Ovary (tissue), 9 donors: ENCODE data around the gene ADAM12. TPM values are rescaled to one million over a fixed set of nuclear protein-coding genes. Genes with fewer than 3 reads are reported as not detected.

Experiments used
- DNase-seq, 5 donors: peaks; one replicate each; pipeline ENCODE4 v3.0.0-alpha.2; 2019 to 2020
- H3K27ac ChIP-seq, 2 donors: fragments of 200-600 bp; one replicate each; pipeline versions ENCODE4 v1.5.1 to v1.8.0; 2019 to 2022
- H3K27me3 ChIP-seq: fragments of 200-600 bp; one replicate; pipeline ENCODE4 v1.8.0; 2022
- H3K36me3 ChIP-seq: fragments of 200-600 bp; sonication (generic); one replicate; pipeline ENCODE4 v1.5.1; 2019
- H3K4me1 ChIP-seq: one replicate; pipeline ENCODE4 v1.8.1; 2013; ENCODE audit warnings: mild to moderate bottlenecking, moderate library complexity; ENCODE audit not compliant: insufficient read depth
- H3K4me3 ChIP-seq: fragments of 200-600 bp; sonication (generic); one replicate; pipeline ENCODE4 v1.5.1; 2017
- H3K9me3 ChIP-seq, 2 donors: fragments of 200-600 bp in 1 of 2; sonication (generic) in 1 of 2; one replicate each; pipeline versions ENCODE4 v1.5.1 to v1.8.1; 2013 to 2019; ENCODE audit warnings: mild to moderate bottlenecking in 1 of 2, moderate library complexity in 1 of 2
- CTCF ChIP-seq, 3 donors: fragments of 450-650 bp in 2 of 3; fragments of 200-600 bp in 1 of 3; IDR thresholded peaks; one replicate each; pipeline versions ENCODE4 v1.5.1 to v1.8.0; 2016 to 2022; ENCODE audit warnings: antibody characterized with exemption in 3 of 3, mild to moderate bottlenecking in 1 of 3
- EP300 ChIP-seq: sonication (generic); formaldehyde crosslinking; IDR thresholded peaks from one replicate; pipeline ENCODE4 v1.6.1; 2017; ENCODE audit warnings: antibody characterized with exemption
- POLR2A ChIP-seq: fragments of 450-650 bp; IDR thresholded peaks from one replicate; pipeline ENCODE4 v1.6.1; 2017; ENCODE audit warnings: antibody characterized with exemption, mild to moderate bottlenecking, moderate library complexity
- WGBS, 3 donors: extraction: QIAGEN DNeasy Blood & Tissue Kit in 1 of 3; methylation state at CpG; one replicate each; pipeline versions ENCODE4 v1.1.5 to v1.1.7; 2013 to 2017; 5-methylcytosine and 5-hydroxymethylcytosine counted together
- intact Hi-C, 4 donors: fragments of 100-400 bp; cut with DNase I; formaldehyde crosslinking; loops; one replicate each; pipeline versions ENCODE4 v1.11.0 to v1.15.1; 2022 to 2023
- polyA plus RNA-seq, 2 donors: library from polyadenylated mRNA; stranded (reverse); fragments of 200-250 nt in 1 of 2; fragments of 350-450 nt in 1 of 2; fragmentation: Illumina TruSeq in 1 of 2; extraction: RNeasy Lipid Tissue Mini Kit (QIAGEN cat#74804) in 1 of 2; gene quantifications; one replicate each; pipeline ENCODE4 v1.2.3, GENCODE V29; 2013 to 2014
- total RNA-seq, 7 donors: library from RNA; depleted of rRNA in 2 of 7; stranded (reverse); fragments of >200 nt in 2 of 7; fragmentation: NEBNext Ultra II Directional in 3 of 7; extraction: Animal tissue kit (Norgen Biotek cat#: 25700) in 3 of 7; gene quantifications; one replicate each; pipeline versions ENCODE4 v1.1.0 to v1.2.4, GENCODE V29; 2016 to 2023
- donor health status: DM: no; HTN: no; CAD: no; lungs with moderate emphysema.
- donor health status: DM: no; HTN: no; CAD: no.
- donor health status: Bipolar disorder and iron deficiency.
- donor health status: DM: yes; HTN: yes; CAD: no.
- donor health status: DM: no; HTN: no; CAD: no.
- donor health status: DM: yes; HTN: yes; CAD: no.

ADAM12 gene
- total and polyA plus RNA-seq, 9 donors = 1.8 to 27.2 (median 10.3) TPM

GRCh38 chr10:126068322-126068721 lies 320.0 kb downstream of the ADAM12 start:
- peaks cover 5% of the 10 kb centered on the region for H3K4me1 ChIP-seq
- 76 to 92% (median 81%) methylated on average over 2 of the region's 2 CpGs for WGBS, 3 donors
- TF ChIP-seq EP300 = no peak
- no peak for TF ChIP-seq CTCF (IDR thresholded peaks at IDR 0.05)
- TF ChIP-seq POLR2A = no peak

GRCh38 chr10:126066456-126066855 lies 321.8 kb downstream of the ADAM12 start:
- intact Hi-C loops = no loop called here
- Histone ChIP-seq H3K4me1 (peaks cover 12% of the 10 kb centered on the region), H3K9me3 (no peaks in the 10 kb centered on the region), H3K36me3 (no peaks in the 10 kb centered on the region), H3K4me3 (no peak overlapping the region), H3K27me3 (no peaks in the 10 kb centered on the region), H3K27ac (no peak overlapping the region)
- no peak for DNase-seq
- WGBS, 3 donors = 92 to 94% (median 94%) methylated on average over 10 of the region's 10 CpGs
- no peak for TF ChIP-seq POLR2A
- TF ChIP-seq EP300 = no peak
- no peak for TF ChIP-seq CTCF (IDR thresholded peaks at IDR 0.05)

More at GRCh38 chr10:126068322-126068721, 320.0 kb downstream of the ADAM12 start:
- Histone ChIP-seq H3K27me3 (no peaks in the 10 kb centered on the region), H3K27ac (no peak overlapping the region), H3K9me3 (no peaks in the 10 kb centered on the region), H3K36me3 (no peaks in the 10 kb centered on the region), H3K4me3 (no peak overlapping the region)
- no peak for DNase-seq
- intact Hi-C loops = no loop called here

GRCh38 chr10:126065751-126066377 lies 322.4 kb downstream of the ADAM12 start:
- TF ChIP-seq POLR2A (no peak), EP300 (no peak), CTCF (IDR thresholded peaks at IDR 0.05) (no peak)

GRCh38 chr10:126064512-126064911 lies 323.8 kb downstream of the ADAM12 start:
- intact Hi-C loops = no loop called here
- peaks cover 17% of the 10 kb centered on the region for H3K4me1 ChIP-seq
- WGBS, 3 donors = 85 to 88% (median 87%) methylated on average over 16 of the region's 16 CpGs
- H3K4me3 ChIP-seq = no peak overlapping the region
- H3K27me3 ChIP-seq = no peaks in the 10 kb centered on the region
- TF ChIP-seq CTCF (IDR thresholded peaks at IDR 0.05) (no peak), EP300 (no peak), POLR2A (no peak)
- H3K36me3 ChIP-seq = no peaks in the 10 kb centered on the region
- no peak overlapping the region for H3K27ac ChIP-seq
- no peaks in the 10 kb centered on the region for H3K9me3 ChIP-seq
- no peak for DNase-seq

More at GRCh38 chr10:126065751-126066377, 322.4 kb downstream of the ADAM12 start:
- Histone ChIP-seq H3K4me1 (peaks cover 13% of the 10 kb centered on the region), H3K36me3 (no peaks in the 10 kb centered on the region), H3K27ac (no peak overlapping the region), H3K27me3 (no peaks in the 10 kb centered on the region), H3K9me3 (no peaks in the 10 kb centered on the region), H3K4me3 (no peak overlapping the region)
- DNase-seq = no peak
- 48 to 57% (median 54%) methylated on average over 9 of the region's 9 CpGs for WGBS, 3 donors
- intact Hi-C loops = no loop called here
